CD4-positive, alpha-beta T cell (primary cell): ENCODE data around the gene RNF44. TPM values are rescaled to one million over a fixed set of nuclear protein-coding genes. Genes with fewer than 3 reads are reported as not detected.

Source experiments
- ATAC-seq: fragments of 200-7000 bp; cut with Tn5 transposase; one replicate; pipeline ENCODE4 v1.10.0; 2022; ENCODE audit warnings: mild to moderate bottlenecking; ENCODE audit not compliant: poor library complexity
- CTCF ChIA-PET: fragments of 350-600 bp; sonication (Branson Sonifier 250); formaldehyde crosslinking; loops from one replicate; lab custom pipeline; 2021; ENCODE audit warnings: antibody characterized with exemption, inconsistent platforms; lab: Charles Lee
- POLR2A ChIA-PET: fragments of 350-600 bp; sonication (Branson Sonifier 250); formaldehyde crosslinking; loops from one replicate; lab custom pipeline; 2021; ENCODE audit warnings: antibody characterized with exemption, inconsistent platforms; lab: Charles Lee
- DNase-seq, 14 experiments: peaks; one replicate each; pipeline ENCODE4 v3.0.0-alpha.2; 2013 to 2020; ENCODE audit warnings: mixed read lengths in 2 of 14
- H3K27ac ChIP-seq, 2 donors: one replicate each; pipeline versions ENCODE4 v1.5.1 to v1.7.0; 2013; ENCODE audit warnings: low read length in 2 of 2, low read depth in 1 of 2, mild to moderate bottlenecking in 1 of 2
- H3K27me3 ChIP-seq, 2 experiments: 1 replicate in 1 of 2; 2 replicates in 1 of 2; pipeline versions ENCODE4 v1.6.1 to v1.7.0; 2013; ENCODE audit warnings: low read length in 2 of 2, control low read depth in 1 of 2, mild to moderate bottlenecking in 1 of 2, moderate library complexity in 1 of 2; ENCODE audit not compliant: insufficient read depth in 2 of 2, control insufficient read depth in 1 of 2
- H3K36me3 ChIP-seq: one replicate; pipeline ENCODE4 v1.6.1; 2013; ENCODE audit warnings: low read length, control low read depth; ENCODE audit not compliant: insufficient read depth
- H3K4me1 ChIP-seq: one replicate; pipeline ENCODE4 v1.6.1; 2013; ENCODE audit warnings: low read length, control low read depth; ENCODE audit not compliant: insufficient read depth
- H3K4me3 ChIP-seq: one replicate; pipeline ENCODE4 v1.5.1; 2013; ENCODE audit warnings: mild to moderate bottlenecking, low read length, moderate library complexity
- H3K9me3 ChIP-seq, 2 experiments: 1 replicate in 1 of 2; 2 replicates in 1 of 2; pipeline versions ENCODE4 v1.6.1 to v1.7.0; 2013; ENCODE audit warnings: low read length in 2 of 2, mild to moderate bottlenecking in 2 of 2, control low read depth in 1 of 2, moderate library complexity in 1 of 2; ENCODE audit not compliant: control insufficient read depth in 1 of 2, insufficient read depth in 1 of 2
- H3K27ac Mint-ChIP-seq: one replicate; pipeline ENCODE4 v1.8.0; 2020; ENCODE audit warnings: mixed read lengths
- H3K27me3 Mint-ChIP-seq: one replicate; pipeline ENCODE4 v1.8.0; 2021; ENCODE audit warnings: mixed read lengths
- H3K36me3 Mint-ChIP-seq: one replicate; pipeline ENCODE4 v1.8.0; 2021; ENCODE audit warnings: low read depth, mixed read lengths
- H3K4me1 Mint-ChIP-seq: one replicate; pipeline ENCODE4 v1.8.0; 2021; ENCODE audit warnings: low read depth, mixed read lengths
- H3K4me3 Mint-ChIP-seq: one replicate; pipeline ENCODE4 v1.8.0; 2020; ENCODE audit warnings: mild to moderate bottlenecking, mixed read lengths
- H3K9me3 Mint-ChIP-seq: one replicate; pipeline ENCODE4 v1.8.0; 2020; ENCODE audit warnings: mixed read lengths
- CTCF ChIP-seq: fragments of 200-600 bp; IDR thresholded peaks from one replicate; pipeline ENCODE4 v1.8.0; 2022; ENCODE audit warnings: antibody characterized with exemption, mild to moderate bottlenecking
- intact Hi-C, 2 experiments: fragments of 100-400 bp; cut with DNase I in 1 of 2; cut with micrococcal nuclease in 1 of 2; formaldehyde crosslinking; loops; one replicate each; pipeline versions ENCODE4 v1.15.1 to v1.9.0; 2023 to 2025; cut with DNase I, micrococcal nuclease
- total RNA-seq, 174 experiments: library from RNA in 2 of 174; stranded (reverse) in 2 of 174; gene quantifications; one replicate each; pipeline ENCODE4 v1.2.3 and lab custom pipeline; 2021 to 2026

RNF44 gene
- total RNA-seq, 2 experiments from 2014 or later: 208 to 217 TPM

GRCh38 chr5:176535664-176536131, 1.5 kb downstream of the RNF44 start:
- ChIA-PET POLR2A (interaction anchor here (0.9 to 10.1 kb wide), 12 partner anchors 9 to 891 kb away, joined by 3 to 185 read pairs (median 22); partner anchors contain the start of genes CDHR2, CLTB, FAF2 and GRK6), CTCF (interaction anchor here (0.7 to 7.1 kb wide), 5 partner anchors 7 to 119 kb away, joined by 3 to 42 read pairs (median 10); partner anchors contain the start of genes CLTB and FAF2)
- H3K9me3 ChIP-seq: peaks cover 0 to 3% of the 10 kb centered on the region in 2 experiments
- Mint-ChIP-seq H3K4me3 (peak overlapping the region; percentile 99), H3K27ac (peak overlapping the region; percentile 100), H3K9me3 (no peaks in the 10 kb centered on the region), H3K4me1 (peaks cover 70% of the 10 kb centered on the region), H3K36me3 (peaks cover 63% of the 10 kb centered on the region), H3K27me3 (no peaks in the 10 kb centered on the region)
- intact Hi-C loops: loop anchor here (2.0 to 10.0 kb wide), 7 partner anchors 37 to 1057 kb away; partner anchors contain the start of genes CLTB (in 1 of the 2), FAF2 (in 1 of the 2), HIGD2A (in 1 of the 2) and NOP16 (in 1 of the 2)
- peak overlapping the region; percentile 99 for H3K27ac ChIP-seq
- peak overlapping the region; percentile 98 for H3K4me3 ChIP-seq
- TF ChIP-seq CTCF: no peak
- no peaks in the 10 kb centered on the region for H3K27me3 ChIP-seq
- ATAC-seq (no peak), DNase-seq (peak in 2 of 14 experiments; percentile 17 to 25)
- H3K36me3 ChIP-seq: peaks cover 23% of the 10 kb centered on the region
- peaks cover 79% of the 10 kb centered on the region for H3K4me1 ChIP-seq

- H3K27ac ChIP-seq: peak overlapping the region; percentile 99
- intact Hi-C loops: loop anchor here (2.0 to 10.0 kb wide), 7 partner anchors 37 to 1057 kb away; partner anchors contain the start of genes CLTB (in 1 of the 2), FAF2 (in 1 of the 2), HIGD2A (in 1 of the 2) and NOP16 (in 1 of the 2)
- H3K36me3 ChIP-seq: peaks cover 27% of the 10 kb centered on the region
- H3K27ac Mint-ChIP-seq: peak overlapping the region; percentile 100
- no peaks in the 10 kb centered on the region for H3K27me3 ChIP-seq
- peaks cover 65% of the 10 kb centered on the region for H3K4me1 Mint-ChIP-seq
- peaks cover 0 to 3% of the 10 kb centered on the region in 2 experiments for H3K9me3 ChIP-seq
- peak in 8 of 14 experiments; percentile 20 to 88 (median 51) for DNase-seq
- H3K4me3 ChIP-seq: peak overlapping the region; percentile 98
- peak overlapping the region; percentile 99 for H3K4me3 Mint-ChIP-seq
- no peaks in the 10 kb centered on the region for H3K27me3 Mint-ChIP-seq
- ChIA-PET CTCF (interaction anchor here (0.7 to 7.1 kb wide), 5 partner anchors 8 to 119 kb away, joined by 3 to 42 read pairs (median 10); partner anchors contain the start of genes CLTB and FAF2), POLR2A (interaction anchor here (0.9 to 10.1 kb wide), 10 partner anchors 9 to 892 kb away, joined by 3 to 185 read pairs (median 12); partner anchors contain the start of genes CLTB, FAF2, GRK6 and TSPAN17)
- no peak for TF ChIP-seq CTCF
- no peaks in the 10 kb centered on the region for H3K9me3 Mint-ChIP-seq
- ATAC-seq: no peak
- H3K4me1 ChIP-seq: peaks cover 79% of the 10 kb centered on the region
- H3K36me3 Mint-ChIP-seq: peaks cover 63% of the 10 kb centered on the region
These were observed 2.0 kb downstream of the RNF44 start for GRCh38 chr5:176535101-176535663.

GRCh38 chr5:176534640-176535039, 2.6 kb downstream of the RNF44 start:
- ATAC-seq: no peak
- H3K9me3 Mint-ChIP-seq: no peaks in the 10 kb centered on the region
- Histone ChIP-seq H3K9me3 (peaks cover 0 to 3% of the 10 kb centered on the region in 2 experiments), H3K27ac (peak overlapping the region; percentile 99), H3K36me3 (peaks cover 29% of the 10 kb centered on the region), H3K4me1 (peaks cover 78% of the 10 kb centered on the region), H3K4me3 (peak overlapping the region; percentile 98), H3K27me3 (no peaks in the 10 kb centered on the region)
- POLR2A ChIA-PET: interaction anchor here (1.3 to 10.1 kb wide), 13 partner anchors 9 to 892 kb away, joined by 3 to 185 read pairs (median 7); partner anchors contain the start of genes CLTB, FAF2, GRK6 and HIGD2A
- H3K27me3 Mint-ChIP-seq: no peaks in the 10 kb centered on the region
- CTCF ChIA-PET: interaction anchor here (1.3 to 7.1 kb wide), 4 partner anchors 8 to 118 kb away, joined by 4 to 42 read pairs (median 24); partner anchors contain the start of genes CLTB and FAF2
- intact Hi-C loops: loop anchor here (2.0 to 10.0 kb wide), 7 partner anchors 38 to 1058 kb away; partner anchors contain the start of genes CLTB (in 1 of the 2), FAF2 (in 1 of the 2), HIGD2A (in 1 of the 2) and NOP16 (in 1 of the 2)
- H3K27ac Mint-ChIP-seq: peak overlapping the region; percentile 100
- peaks cover 67% of the 10 kb centered on the region for H3K36me3 Mint-ChIP-seq
- peaks cover 63% of the 10 kb centered on the region for H3K4me1 Mint-ChIP-seq
- TF ChIP-seq CTCF: no peak
- no peak for DNase-seq
- H3K4me3 Mint-ChIP-seq: peak overlapping the region; percentile 99
